DND-41 (cell line): ENCODE measurements around the gene PSRC1.

Source experiments
- ATAC-seq: fragments of 200-7000 bp; cut with Tn5 transposase; 3 replicates; pipeline ENCODE4 v1.9.1; 2021; ENCODE audit warnings: low read depth; ENCODE audit not compliant: insufficient read depth
- DNase-seq: peaks from one replicate; pipeline ENCODE4 v3.0.0-alpha.2; 2020
- H2AFZ ChIP-seq: 2 replicates; pipeline ENCODE4 v1.6.0; 2012; ENCODE audit warnings: low read depth, low read length
- H3K27ac ChIP-seq: 2 replicates; pipeline ENCODE4 v1.5.1; 2012; ENCODE audit warnings: low read length, inconsistent platforms
- H3K27me3 ChIP-seq: fragments of 200-600 bp; sonication (generic); 2 replicates; pipeline ENCODE4 v1.6.0; 2012; ENCODE audit warnings: low read length, mild to moderate bottlenecking, inconsistent platforms; ENCODE audit not compliant: insufficient read depth, poor library complexity
- H3K36me3 ChIP-seq: 2 replicates; pipeline ENCODE4 v1.5.1; 2012; ENCODE audit warnings: low read length, inconsistent platforms; ENCODE audit not compliant: insufficient read depth
- H3K4me1 ChIP-seq: 2 replicates; pipeline ENCODE4 v1.5.1; 2012; ENCODE audit warnings: mild to moderate bottlenecking, low read length; ENCODE audit not compliant: insufficient read depth
- H3K4me2 ChIP-seq: 2 replicates; pipeline ENCODE4 v1.6.0; 2012; ENCODE audit warnings: mild to moderate bottlenecking, moderate library complexity, low read length, inconsistent platforms; ENCODE audit not compliant: insufficient read depth
- H3K4me3 ChIP-seq, 2 experiments: fragments of 200-600 bp in 1 of 2; shearing (Covaris generic) in 1 of 2; 2 replicates each; pipeline ENCODE4 v1.5.1; 2012 to 2016; ENCODE audit warnings: inconsistent platforms in 2 of 2, low read length in 2 of 2, mild to moderate bottlenecking in 2 of 2, low read depth in 1 of 2, moderate library complexity in 1 of 2
- H3K79me2 ChIP-seq: 2 replicates; pipeline ENCODE4 v1.6.0; 2012; ENCODE audit warnings: low read length, inconsistent platforms; ENCODE audit not compliant: insufficient read depth
- H3K9ac ChIP-seq: 2 replicates; pipeline ENCODE4 v1.6.0; 2012; ENCODE audit warnings: low read depth, mild to moderate bottlenecking, inconsistent platforms, low read length, moderate library complexity
- H3K9me3 ChIP-seq: 2 replicates; pipeline ENCODE4 v1.5.1; 2012; ENCODE audit warnings: low read length, moderate library complexity, mild to moderate bottlenecking, inconsistent platforms; ENCODE audit not compliant: insufficient read depth, severe bottlenecking
- H4K20me1 ChIP-seq: 2 replicates; pipeline ENCODE4 v1.6.0; 2012; ENCODE audit warnings: low read length; ENCODE audit not compliant: insufficient read depth
- EZH2 ChIP-seq: IDR thresholded peaks from 3 replicates; pipeline ENCODE4 v1.6.1; 2012; ENCODE audit warnings: borderline replicate concordance, low read depth, mild to moderate bottlenecking, moderate library complexity, low read length, inconsistent platforms; ENCODE audit not compliant: severe bottlenecking
- TF ChIP-seq, protein P1 (sequence below): IDR thresholded peaks from 2 replicates; pipeline ENCODE4 v1.5.1; 2012; ENCODE audit warnings: borderline replicate concordance, low read length, moderate library complexity, mild to moderate bottlenecking; ENCODE audit not compliant: poor library complexity, severe bottlenecking; ENCODE audit errors: extremely low read depth

PSRC1 gene

DNA sequence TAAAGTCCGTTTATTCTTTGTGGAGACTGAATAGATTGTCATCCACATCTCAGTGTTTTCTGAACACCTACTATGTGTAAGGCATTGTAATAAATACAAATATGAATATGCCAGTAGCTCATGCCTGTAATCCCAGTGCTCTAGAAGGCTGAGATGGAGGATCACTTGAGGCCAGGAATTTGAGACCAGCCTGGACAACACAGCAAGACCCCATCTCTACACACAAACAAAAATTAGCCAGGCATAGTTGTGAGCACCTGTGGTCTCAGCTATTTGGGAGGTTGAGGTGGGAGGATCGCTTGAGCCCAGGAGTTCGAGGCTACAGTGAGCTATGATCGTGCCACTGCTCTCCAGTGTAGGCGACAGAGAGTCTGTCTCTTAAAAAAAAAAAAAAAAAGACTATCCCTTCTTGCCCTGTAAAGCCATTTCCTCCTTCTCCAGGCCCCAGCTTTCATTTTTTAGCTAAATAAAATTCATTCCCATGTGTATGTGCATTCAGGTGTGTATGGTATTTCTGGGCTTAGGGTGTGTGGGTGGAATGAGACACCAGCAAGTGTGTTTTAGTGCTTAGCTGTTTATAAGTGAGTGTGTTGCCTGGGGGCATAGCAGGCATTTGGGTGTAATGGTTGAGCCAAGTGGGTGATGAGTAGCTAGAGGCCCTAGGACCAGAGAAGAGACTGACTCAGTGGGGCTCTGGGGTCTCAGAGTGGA lies 25.8 kb downstream of the PSRC1 start:
- DNase-seq (no peak), ATAC-seq (no peak)
- H3K9me3 ChIP-seq, result no peaks in the 10 kb centered on the region
- H3K4me2 ChIP-seq, result no peak overlapping the region
- no peaks in the 10 kb centered on the region for H3K27me3 ChIP-seq
- no peak overlapping the region for H3K27ac ChIP-seq
- no peaks in the 10 kb centered on the region for H3K79me2 ChIP-seq
- H3K4me1 ChIP-seq, result no peaks in the 10 kb centered on the region
- no peak overlapping the region for H2AFZ ChIP-seq
- H3K4me3 ChIP-seq, result no peak overlapping the region
- no peak overlapping the region for H3K9ac ChIP-seq
- no peak for TF ChIP-seq EZH2
- TF ChIP-seq, protein P1, sequence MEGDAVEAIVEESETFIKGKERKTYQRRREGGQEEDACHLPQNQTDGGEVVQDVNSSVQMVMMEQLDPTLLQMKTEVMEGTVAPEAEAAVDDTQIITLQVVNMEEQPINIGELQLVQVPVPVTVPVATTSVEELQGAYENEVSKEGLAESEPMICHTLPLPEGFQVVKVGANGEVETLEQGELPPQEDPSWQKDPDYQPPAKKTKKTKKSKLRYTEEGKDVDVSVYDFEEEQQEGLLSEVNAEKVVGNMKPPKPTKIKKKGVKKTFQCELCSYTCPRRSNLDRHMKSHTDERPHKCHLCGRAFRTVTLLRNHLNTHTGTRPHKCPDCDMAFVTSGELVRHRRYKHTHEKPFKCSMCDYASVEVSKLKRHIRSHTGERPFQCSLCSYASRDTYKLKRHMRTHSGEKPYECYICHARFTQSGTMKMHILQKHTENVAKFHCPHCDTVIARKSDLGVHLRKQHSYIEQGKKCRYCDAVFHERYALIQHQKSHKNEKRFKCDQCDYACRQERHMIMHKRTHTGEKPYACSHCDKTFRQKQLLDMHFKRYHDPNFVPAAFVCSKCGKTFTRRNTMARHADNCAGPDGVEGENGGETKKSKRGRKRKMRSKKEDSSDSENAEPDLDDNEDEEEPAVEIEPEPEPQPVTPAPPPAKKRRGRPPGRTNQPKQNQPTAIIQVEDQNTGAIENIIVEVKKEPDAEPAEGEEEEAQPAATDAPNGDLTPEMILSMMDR, result no peak
- no peaks in the 10 kb centered on the region for H3K36me3 ChIP-seq
- H4K20me1 ChIP-seq, result no peaks in the 10 kb centered on the region; the same call in none of the 2 replicates

DNA sequence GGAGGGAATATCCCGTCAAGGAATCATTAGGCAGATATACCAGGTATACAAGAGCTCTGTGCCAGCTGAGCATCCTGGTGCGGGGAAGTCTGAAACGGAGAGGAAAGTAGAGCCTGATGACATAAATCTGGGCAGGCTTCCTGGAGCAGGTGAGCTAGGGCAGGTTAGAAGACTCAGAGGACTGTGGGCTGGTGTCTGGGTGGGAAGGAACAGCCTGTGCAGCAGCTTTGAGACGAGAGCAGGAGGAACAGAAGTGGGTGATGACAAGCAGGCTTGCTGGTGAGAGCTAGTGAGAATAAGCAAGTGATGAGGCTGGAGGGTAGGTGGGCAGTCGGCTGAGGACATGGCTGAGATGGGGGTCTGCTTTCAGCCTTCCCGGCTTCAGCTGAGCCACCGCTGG lies 26.9 kb downstream of the PSRC1 start:
- H4K20me1 ChIP-seq, result peaks cover 6% of the 10 kb centered on the region
- H3K27me3 ChIP-seq, result no peaks in the 10 kb centered on the region
- no peak for DNase-seq
- H3K9ac ChIP-seq, result no peak overlapping the region
- no peak overlapping the region for H3K4me2 ChIP-seq
- H3K4me3 ChIP-seq, result no peak overlapping the region
- TF ChIP-seq, protein P1, result no peak
- no peak for TF ChIP-seq EZH2
- no peaks in the 10 kb centered on the region for H3K4me1 ChIP-seq
- no peaks in the 10 kb centered on the region for H3K79me2 ChIP-seq
- H3K9me3 ChIP-seq, result no peaks in the 10 kb centered on the region
- H3K27ac ChIP-seq, result no peak overlapping the region
- H3K36me3 ChIP-seq, result no peaks in the 10 kb centered on the region
- no peak overlapping the region for H2AFZ ChIP-seq
- no peak for ATAC-seq

DNA sequence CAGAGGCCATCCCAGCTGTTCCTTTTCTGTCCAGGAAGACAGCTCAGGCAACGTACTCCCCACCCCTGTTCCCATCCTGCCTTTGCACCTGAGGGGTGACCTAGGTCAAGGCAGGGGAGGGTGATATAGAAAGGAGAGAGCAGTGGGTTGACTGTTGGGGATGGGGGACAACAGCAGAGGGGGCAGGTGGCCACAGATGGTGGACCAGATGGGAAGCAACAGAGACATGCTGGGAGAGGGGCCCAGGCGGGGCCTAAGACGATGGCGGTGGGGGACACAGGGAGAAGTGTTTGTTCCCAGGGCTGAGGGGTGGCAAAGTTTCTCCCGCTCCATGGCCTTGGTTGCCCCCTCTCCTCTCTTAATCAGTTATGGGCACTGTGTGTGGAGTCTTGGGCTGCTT lies 27.3 kb downstream of the PSRC1 start:
- no peak for DNase-seq
- H3K27ac ChIP-seq, result no peak overlapping the region
- no peak overlapping the region for H2AFZ ChIP-seq
- H3K79me2 ChIP-seq, result no peaks in the 10 kb centered on the region
- no peak overlapping the region for H3K4me3 ChIP-seq
- H3K9ac ChIP-seq, result no peak overlapping the region
- H4K20me1 ChIP-seq, result peaks cover 6% of the 10 kb centered on the region
- H3K36me3 ChIP-seq, result no peaks in the 10 kb centered on the region
- TF ChIP-seq, protein P1, result no peak
- no peak for TF ChIP-seq EZH2
- ATAC-seq, result no peak
- H3K9me3 ChIP-seq, result no peaks in the 10 kb centered on the region
- no peaks in the 10 kb centered on the region for H3K27me3 ChIP-seq
- 0 out of 2 replicates have a peak, but pooled peaks cover 1% of the 10 kb centered on the region for H3K4me1 ChIP-seq
- no peak overlapping the region for H3K4me2 ChIP-seq
